H9 (cell line): ENCODE data around the gene KCNJ15. TPM values are rescaled to one million over a fixed set of nuclear protein-coding genes. Genes with fewer than 3 reads are reported as not detected.

Source experiments
- DNase-seq: peaks from one replicate; pipeline ENCODE4 v3.0.0-alpha.2; 2017
- H2AFZ ChIP-seq: one replicate; pipeline ENCODE4 v1.6.1; 2013; ENCODE audit warnings: mild to moderate bottlenecking, low read length, control low read depth, moderate library complexity
- H2AK5ac ChIP-seq: 2 replicates; pipeline ENCODE4 v1.6.1; 2013; ENCODE audit warnings: low read length, control low read depth, mixed read lengths; ENCODE audit not compliant: insufficient read length
- H2BK120ac ChIP-seq: one replicate; pipeline ENCODE4 v1.6.1; 2013; ENCODE audit warnings: low read depth, mild to moderate bottlenecking, low read length, control low read depth, inconsistent platforms; ENCODE audit not compliant: poor library complexity, severe bottlenecking
- H2BK12ac ChIP-seq: 2 replicates; pipeline ENCODE4 v1.6.1; 2013; ENCODE audit warnings: low read length, control low read depth, mixed read lengths, low read depth; ENCODE audit not compliant: insufficient read length
- H2BK15ac ChIP-seq: 2 replicates; pipeline ENCODE4 v1.6.1; 2013; ENCODE audit warnings: low read depth, low read length, control low read depth
- H2BK20ac ChIP-seq: one replicate; pipeline ENCODE4 v1.6.1; 2013; ENCODE audit warnings: low read depth, mild to moderate bottlenecking, low read length, control low read depth, inconsistent platforms; ENCODE audit not compliant: poor library complexity, severe bottlenecking
- H2BK5ac ChIP-seq: 2 replicates; pipeline ENCODE4 v1.6.1; 2013; ENCODE audit warnings: low read length, control low read depth, mixed read lengths; ENCODE audit not compliant: insufficient read length
- H3K14ac ChIP-seq: 2 replicates; pipeline ENCODE4 v1.6.1; 2013; ENCODE audit warnings: low read length, control low read depth; ENCODE audit not compliant: insufficient read depth
- H3K18ac ChIP-seq: 2 replicates; pipeline ENCODE4 v1.6.1; 2013; ENCODE audit warnings: low read depth, mild to moderate bottlenecking, mixed read lengths, low read length, control low read depth; ENCODE audit not compliant: insufficient read length
- H3K23ac ChIP-seq: 2 replicates; pipeline ENCODE4 v1.6.1; 2013; ENCODE audit warnings: low read length, control low read depth, mixed read lengths, low read depth; ENCODE audit not compliant: insufficient read length
- H3K23me2 ChIP-seq: 2 replicates; pipeline ENCODE4 v1.6.1; 2013; ENCODE audit warnings: low read depth, mild to moderate bottlenecking, mixed read lengths, low read length, control low read depth; ENCODE audit not compliant: insufficient read length, poor library complexity, severe bottlenecking
- H3K27ac ChIP-seq: 2 replicates; pipeline ENCODE4 v1.5.1; 2013; ENCODE audit warnings: low read length, control low read depth, mixed read lengths, low read depth; ENCODE audit not compliant: insufficient read length
- H3K27me3 ChIP-seq: 2 replicates; pipeline ENCODE4 v1.6.1; 2013; ENCODE audit warnings: low read length, control low read depth, inconsistent platforms; ENCODE audit not compliant: insufficient read depth
- H3K4ac ChIP-seq: 2 replicates; pipeline ENCODE4 v1.6.1; 2013; ENCODE audit warnings: low read depth, mild to moderate bottlenecking, control low read depth, inconsistent platforms, low read length, moderate library complexity
- H3K4me1 ChIP-seq: 2 replicates; pipeline ENCODE4 v1.6.1; 2013; ENCODE audit warnings: low read length, control low read depth, inconsistent platforms; ENCODE audit not compliant: insufficient read depth
- H3K4me2 ChIP-seq: 2 replicates; pipeline ENCODE4 v1.6.1; 2013; ENCODE audit warnings: low read length, control low read depth, mixed read lengths; ENCODE audit not compliant: insufficient read length, insufficient read depth
- H3K56ac ChIP-seq: 2 replicates; pipeline ENCODE4 v1.6.1; 2013; ENCODE audit warnings: low read depth, mild to moderate bottlenecking, mixed read lengths, low read length, control low read depth; ENCODE audit not compliant: insufficient read length
- H3K79me1 ChIP-seq: 2 replicates; pipeline ENCODE4 v1.6.1; 2013; ENCODE audit warnings: low read depth, mild to moderate bottlenecking, moderate library complexity, low read length, control low read depth, inconsistent platforms; ENCODE audit not compliant: insufficient read depth, poor library complexity, severe bottlenecking
- H3K79me2 ChIP-seq: 2 replicates; pipeline ENCODE4 v1.6.1; 2013; ENCODE audit warnings: low read length, control low read depth, inconsistent platforms; ENCODE audit not compliant: insufficient read depth
- H3K9ac ChIP-seq: 2 replicates; pipeline ENCODE4 v1.6.1; 2013; ENCODE audit warnings: low read length, control low read depth, mixed read lengths; ENCODE audit not compliant: insufficient read length; ENCODE audit errors: extremely low read depth
- H3K9me3 ChIP-seq: one replicate; pipeline ENCODE4 v1.6.1; 2013; ENCODE audit warnings: low read depth, low read length, inconsistent platforms; ENCODE audit not compliant: control insufficient read depth
- H3T11ph ChIP-seq: one replicate; pipeline ENCODE4 v1.6.1; 2013; ENCODE audit warnings: mild to moderate bottlenecking, low read length, control low read depth, inconsistent platforms
- H4K20me1 ChIP-seq: one replicate; pipeline ENCODE4 v1.6.1; 2013; ENCODE audit not compliant: control insufficient read depth, insufficient read length, insufficient read depth
- H4K5ac ChIP-seq: 2 replicates; pipeline ENCODE4 v1.6.1; 2013; ENCODE audit warnings: low read depth, mild to moderate bottlenecking, mixed read lengths, low read length, control low read depth; ENCODE audit not compliant: insufficient read length
- H4K8ac ChIP-seq: replicated peaks from 2 replicates; pipeline ENCODE4 v1.6.1; 2013; ENCODE audit warnings: low read length, control low read depth, mixed read lengths, low read depth; ENCODE audit not compliant: insufficient read length
- H4K91ac ChIP-seq: 2 replicates; pipeline ENCODE4 v1.6.1; 2013; ENCODE audit warnings: low read depth, mild to moderate bottlenecking, moderate library complexity, mixed read lengths, low read length, control low read depth; ENCODE audit not compliant: insufficient read length
- H3K27ac Mint-ChIP-seq, 3 experiments: 2 replicates in 2 of 3; 3 replicates in 1 of 3; pipeline ENCODE4 v1.8.0; 2020 to 2021; ENCODE audit warnings: mixed read lengths in 3 of 3, mild to moderate bottlenecking in 1 of 3, moderate library complexity in 1 of 3
- H3K27me3 Mint-ChIP-seq: 2 replicates; pipeline ENCODE4 v1.8.0; 2021; ENCODE audit warnings: low read depth, mild to moderate bottlenecking, moderate library complexity, mixed read lengths
- H3K36me3 Mint-ChIP-seq, 3 experiments: 2 replicates in 2 of 3; 3 replicates in 1 of 3; pipeline ENCODE4 v1.8.0; 2020 to 2021; ENCODE audit warnings: low read depth in 3 of 3, mixed read lengths in 3 of 3; ENCODE audit not compliant: insufficient read depth in 1 of 3
- H3K4me1 Mint-ChIP-seq, 2 experiments: 2 replicates each; pipeline ENCODE4 v1.8.0; 2020; ENCODE audit warnings: mixed read lengths in 2 of 2
- H3K4me3 Mint-ChIP-seq, 2 experiments: 2 replicates in 1 of 2; 3 replicates in 1 of 2; pipeline ENCODE4 v1.8.0; 2020 to 2021; ENCODE audit warnings: mild to moderate bottlenecking in 2 of 2, mixed read lengths in 2 of 2, moderate library complexity in 1 of 2
- H3K9me3 Mint-ChIP-seq, 2 experiments: 2 replicates in 1 of 2; 3 replicates in 1 of 2; pipeline ENCODE4 v1.8.0; 2020; ENCODE audit warnings: mild to moderate bottlenecking in 2 of 2, mixed read lengths in 2 of 2, moderate library complexity in 1 of 2
- CTCF ChIP-seq: fragments of 200-600 bp; sonication (generic); conservative IDR thresholded peaks from 3 replicates; pipeline ENCODE4 v1.8.0; 2021; ENCODE audit warnings: antibody characterized with exemption, mild to moderate bottlenecking
- WGBS: extraction: QIAGEN DNeasy Blood & Tissue Kit; methylation state at CpG from one replicate; pipeline ENCODE4 v1.1.7; 2013; ENCODE audit warnings: missing lambda C conversion rate, low lambda C conversion rate, mixed read lengths; ENCODE audit not compliant: insufficient read length; ENCODE audit errors: extremely low coverage; 5-methylcytosine and 5-hydroxymethylcytosine counted together
- total RNA-seq: library from RNA; stranded (reverse); gene quantifications from 2 replicates; pipeline ENCODE4 v1.2.1, GENCODE V29; 2021

The KCNJ15 gene
- total RNA-seq, 1 experiment from 2014 or later = not detected

GRCh38 chr21:38228115-38228514, 28.7 kb upstream of the KCNJ15 start:
- Mint-ChIP-seq H3K27me3 (peaks cover 3% of the 10 kb centered on the region), H3K27ac (peak overlapping the region; percentile 56 to 93 (median 83); a peak in 6 of 7 replicates), H3K4me3 (peak overlapping the region in 1 of 2 experiments; percentile 12; a peak in 1 of 5 replicates), H3K4me1 (peaks cover 18 to 19% of the 10 kb centered on the region in 2 experiments), H3K9me3 (peaks cover 85 to 93% of the 10 kb centered on the region in 2 experiments), H3K36me3 (peaks cover 40 to 82% (median 57%) of the 10 kb centered on the region in 3 experiments)
- Histone ChIP-seq H3K4me2 (no peak overlapping the region), H4K20me1 (no peaks in the 10 kb centered on the region), H3K56ac (no peak overlapping the region), H3K23ac (no peak overlapping the region), H2BK5ac (no peak overlapping the region), H4K91ac (no peak overlapping the region), H3K23me2 (no peaks in the 10 kb centered on the region), H2AK5ac (no peak overlapping the region), H3K27me3 (no peaks in the 10 kb centered on the region), H3K9me3 (peaks cover 54% of the 10 kb centered on the region), H3K9ac (no peak overlapping the region), H3K4ac (no peak overlapping the region), H2BK120ac (no peak overlapping the region), H2AFZ (no peak overlapping the region), H3K27ac (no peak overlapping the region), H2BK12ac (no peak overlapping the region), H3K79me2 (no peaks in the 10 kb centered on the region), H2BK20ac (no peak overlapping the region), H4K8ac (no peak overlapping the region), H3T11ph (no peak overlapping the region), H2BK15ac (no peak overlapping the region), H4K5ac (no peak overlapping the region), H3K4me1 (no peaks in the 10 kb centered on the region), H3K79me1 (no peaks in the 10 kb centered on the region), H3K14ac (no peak overlapping the region), H3K18ac (no peak overlapping the region)
- TF ChIP-seq CTCF = no peak
- peak; percentile 59 for DNase-seq
- WGBS = no CpG with 5 or more reads among the region's 6 CpGs
